GM21423 (cell line): ENCODE data around the gene LRRC4C.

Experiments
- ATAC-seq: cut with Tn5 transposase; IDR thresholded peaks from one replicate; pipeline ENCODE4 v1.9.1; 2021; ENCODE audit warnings: mild to moderate bottlenecking, moderate library complexity; ENCODE audit not compliant: unreplicated experiment

LRRC4C gene

GRCh38 chr11:41459465-41460401 lies at the start of gene LRRC4C:
Gene LRRC4C, minus strand, starts transcription at chr11:41459652.
- ATAC-seq, result no peak

- no peak for ATAC-seq
These were observed 48.7 kb upstream of the LRRC4C start for GRCh38 chr11:41508121-41508520.

- no peak for ATAC-seq
These were observed 40.0 kb upstream of the LRRC4C start for GRCh38 chr11:41499429-41499828.

GRCh38 chr11:41498726-41499125 lies 39.3 kb upstream of the LRRC4C start:
- ATAC-seq, result no peak

- no peak for ATAC-seq
These were observed 38.5 kb upstream of the LRRC4C start for GRCh38 chr11:41497974-41498373.

- no peak for ATAC-seq
These were observed 35.3 kb upstream of the LRRC4C start for GRCh38 chr11:41494716-41495115.

GRCh38 chr11:41486424-41486823 lies 27.0 kb upstream of the LRRC4C start:
- ATAC-seq, result no peak

- no peak for ATAC-seq
These were observed 24.5 kb upstream of the LRRC4C start for GRCh38 chr11:41483956-41484355.

GRCh38 chr11:41479179-41479578 lies 19.7 kb upstream of the LRRC4C start:
- ATAC-seq, result no peak

GRCh38 chr11:41461057-41461681 lies 1.7 kb upstream of the LRRC4C start:
- no peak for ATAC-seq

GRCh38 chr11:41458641-41459040 lies 811 bp downstream of the LRRC4C start:
- no peak for ATAC-seq

- ATAC-seq, result no peak
These were observed 1.3 kb downstream of the LRRC4C start for GRCh38 chr11:41458154-41458553.

GRCh38 chr11:41457216-41458014 lies 2.0 kb downstream of the LRRC4C start:
- no peak for ATAC-seq

GRCh38 chr11:41456269-41456668 lies 3.2 kb downstream of the LRRC4C start:
- ATAC-seq, result no peak

GRCh38 chr11:41451011-41451410 lies 8.4 kb downstream of the LRRC4C start:
- ATAC-seq, result no peak

- no peak for ATAC-seq
These were observed 9.9 kb downstream of the LRRC4C start for GRCh38 chr11:41449483-41450050.

GRCh38 chr11:41446566-41446965 lies 12.9 kb downstream of the LRRC4C start:
- no peak for ATAC-seq

- no peak for ATAC-seq
These were observed 13.3 kb downstream of the LRRC4C start for GRCh38 chr11:41446107-41446506.

GRCh38 chr11:41437006-41437490 lies 22.4 kb downstream of the LRRC4C start:
- ATAC-seq, result no peak

- no peak for ATAC-seq
These were observed 23.9 kb downstream of the LRRC4C start for GRCh38 chr11:41435531-41435930.

GRCh38 chr11:41431784-41432183 lies 27.7 kb downstream of the LRRC4C start:
- no peak for ATAC-seq
